Sigmoid colon (tissue), 4 donors: Measurements from ENCODE around the gene ZNF891.

Source experiments
- CTCF ChIP-seq, 4 experiments: fragments of 450-650 bp in 3 of 4; fragments of 200-600 bp in 1 of 4; IDR thresholded peaks; one replicate each; pipeline ENCODE4 v1.5.1; 2016 to 2019; ENCODE audit warnings: antibody characterized with exemption in 4 of 4, mild to moderate bottlenecking in 3 of 4, moderate library complexity in 2 of 4
- POLR2A ChIP-seq, 2 donors: fragments of 450-650 bp; IDR thresholded peaks; one replicate each; pipeline ENCODE4 v1.6.1; 2016; ENCODE audit warnings: antibody characterized with exemption in 2 of 2, mild to moderate bottlenecking in 2 of 2, moderate library complexity in 2 of 2
- POLR2AphosphoS5 ChIP-seq, 4 donors: sonication (generic); formaldehyde crosslinking; IDR thresholded peaks; one replicate each; pipeline ENCODE4 v1.6.1; 2017; ENCODE audit warnings: antibody characterized with exemption in 4 of 4

GRCh38 chr12:133120385-133121191, 9.5 kb downstream of the ZNF891 start:
- TF ChIP-seq POLR2AphosphoS5 (IDR thresholded peaks at IDR 0.05): no peak
- no peak for TF ChIP-seq POLR2A (IDR thresholded peaks at IDR 0.05)
- no peak for TF ChIP-seq CTCF (IDR thresholded peaks at IDR 0.05)
